HL-60 (cell line): ENCODE data around the gene TBC1D22A.

Source experiments
- DNase-seq, 2 experiments: peaks; one replicate each; pipeline ENCODE4 v3.0.0-alpha.2; 2010 to 2020; ENCODE audit warnings: low read depth in 1 of 2, low spot score in 1 of 2
- H3K27ac ChIP-seq: fragments of 250-450 bp; sonication (Bioruptor Pico); replicated peaks from 2 replicates; pipeline ENCODE4 v1.5.1; 2020; ENCODE audit warnings: mild to moderate bottlenecking, moderate library complexity
- H3K27me3 ChIP-seq: fragments of 250-450 bp; sonication (Bioruptor Pico); 2 replicates; pipeline ENCODE4 v1.5.1; 2021; ENCODE audit warnings: mild to moderate bottlenecking, moderate library complexity; ENCODE audit not compliant: insufficient read depth, poor library complexity, severe bottlenecking
- H3K4me3 ChIP-seq: replicated peaks from 2 replicates; pipeline ENCODE4 v1.5.1; 2011; ENCODE audit warnings: mild to moderate bottlenecking, control low read depth, low read length; ENCODE audit not compliant: insufficient read depth
- CTCF ChIP-seq: IDR thresholded peaks from one replicate; pipeline ENCODE4 v1.5.1; 2011; ENCODE audit warnings: low read length, control low read depth, inconsistent platforms; ENCODE audit not compliant: insufficient read depth
- GABPA ChIP-seq: IDR thresholded peaks from 2 replicates; pipeline ENCODE4 v1.6.1; 2012; ENCODE audit warnings: low read depth
- POLR2AphosphoS5 ChIP-seq: IDR thresholded peaks from 2 replicates; pipeline ENCODE4 v1.6.1; 2012; ENCODE audit warnings: low read depth
- REST ChIP-seq: IDR thresholded peaks from 2 replicates; pipeline ENCODE4 v1.6.1; 2012; ENCODE audit warnings: low read depth; ENCODE audit not compliant: insufficient replicate concordance
- SPI1 ChIP-seq: IDR thresholded peaks from 2 replicates; pipeline ENCODE4 v1.6.1; 2012; ENCODE audit warnings: low read depth, mild to moderate bottlenecking, borderline replicate concordance

TBC1D22A gene

GRCh38 chr22:47165338-47166032 is 403.0 kb downstream of the TBC1D22A start:
- DNase-seq = no peak
- Histone ChIP-seq H3K4me3 (no peak overlapping the region), H3K27ac (no peak overlapping the region), H3K27me3 (no peaks in the 10 kb centered on the region)
- TF ChIP-seq POLR2AphosphoS5 (no peak), CTCF (no peak), GABPA (no peak), SPI1 (no peak), REST (no peak)

- TF ChIP-seq REST (no peak), POLR2AphosphoS5 (no peak), SPI1 (no peak), GABPA (no peak)
- Histone ChIP-seq H3K27ac (no peak overlapping the region), H3K27me3 (no peaks in the 10 kb centered on the region), H3K4me3 (no peak overlapping the region)
- DNase-seq = no peak
Measured at GRCh38 chr22:47166033-47166404, 403.6 kb downstream of the TBC1D22A start.

- no peak for DNase-seq
- Histone ChIP-seq H3K27me3 (no peaks in the 10 kb centered on the region), H3K27ac (no peak overlapping the region), H3K4me3 (no peak overlapping the region)
- TF ChIP-seq SPI1 = no peak
- no peak for TF ChIP-seq REST
- TF ChIP-seq GABPA = no peak
- no peak for TF ChIP-seq POLR2AphosphoS5
- no peak for TF ChIP-seq CTCF
Measured at GRCh38 chr22:47166446-47167016, 404.1 kb downstream of the TBC1D22A start.
